ENCODE results near the gene ICAM1. TPM values are rescaled to one million over a fixed set of nuclear protein-coding genes. Genes with fewer than 3 reads are reported as not detected.

Gene ICAM1
- total RNA-seq, 1 experiment from 2014 or later = 5.1 TPM

DNA sequence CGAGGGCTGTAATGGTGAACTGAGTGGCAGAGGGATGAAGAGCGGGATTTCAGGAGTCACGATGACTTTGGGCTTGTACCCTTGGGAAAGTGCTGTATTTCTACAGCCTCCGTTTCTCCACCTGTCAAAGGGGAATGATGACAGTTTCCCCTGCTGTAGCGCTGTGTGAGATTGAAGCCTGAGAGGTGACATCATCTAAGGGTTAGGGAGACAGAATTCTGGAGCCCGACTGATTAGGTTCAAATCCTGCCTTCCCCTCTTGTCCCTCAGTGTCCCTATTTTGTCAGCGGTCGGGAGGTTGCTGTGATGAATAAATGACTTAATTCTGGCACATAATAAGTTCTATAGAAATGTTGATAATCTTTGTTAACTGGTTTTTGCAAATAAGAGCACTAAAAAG is 18.2 kb upstream of the ICAM1 start:
- H4K20me1 ChIP-seq (ENCODE audit: insufficient read depth, low read depth, low read length) = peaks cover 9% of the 10 kb centered on the region; the same call in 1 of the 2 replicates
- no peak overlapping the region for H2AFZ ChIP-seq (ENCODE audit: low read length)
- peak overlapping the region; percentile 93 for H3K9ac ChIP-seq (ENCODE audit: low read length)

DNA sequence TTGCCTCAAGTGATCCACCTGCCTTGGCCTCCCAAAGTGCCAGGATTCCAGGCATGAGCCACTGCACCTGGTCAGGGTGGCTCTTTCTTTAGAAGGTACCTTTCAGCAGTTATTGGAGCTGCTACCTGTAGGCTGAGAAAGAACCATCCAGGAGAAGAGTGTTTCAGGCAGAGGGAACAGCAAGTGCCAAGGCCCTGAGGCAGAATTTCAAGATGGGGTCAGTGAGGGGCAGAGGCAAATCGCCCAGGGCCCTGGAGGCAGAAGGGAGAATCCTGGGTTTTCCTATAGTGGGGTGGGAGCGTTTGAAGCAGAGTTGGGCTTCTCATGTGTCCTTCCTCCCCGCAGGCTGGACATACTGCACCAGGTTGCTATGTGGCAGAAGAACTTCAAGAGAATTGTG is 16.7 kb upstream of the ICAM1 start:
- no peak overlapping the region for H3K27ac ChIP-seq (ENCODE audit: low read length)
- H3K36me3 ChIP-seq (ENCODE audit: insufficient read depth, low read length) = peaks cover 33% of the 10 kb centered on the region
- no peaks in the 10 kb centered on the region for H3K27me3 ChIP-seq (ENCODE audit: low read length)
- H2AFZ ChIP-seq (ENCODE audit: low read length) = no peak overlapping the region
- H3K4me3 ChIP-seq (ENCODE audit: low read length) = no peak overlapping the region
- H4K20me1 ChIP-seq (ENCODE audit: insufficient read depth, low read depth, low read length) = peaks cover 9% of the 10 kb centered on the region; the same call in 1 of the 2 replicates
- H3K9me3 ChIP-seq (ENCODE audit: low read length) = no peaks in the 10 kb centered on the region
- peaks cover 21% of the 10 kb centered on the region for H3K79me2 ChIP-seq (ENCODE audit: low read length)
- H3K9ac ChIP-seq (ENCODE audit: low read length) = no peak overlapping the region
- H3K4me1 ChIP-seq (ENCODE audit: low read length) = peaks cover 10% of the 10 kb centered on the region
- no peak for DNase-seq
- H3K4me2 ChIP-seq (ENCODE audit: low read depth, low read length, poor library complexity, severe bottlenecking) = no peak overlapping the region
- H3K9me2 ChIP-seq (replicated peaks; ENCODE audit: insufficient read depth, low read length) = no peaks in the 10 kb centered on the region

More for the DNA sequence above, 18.2 kb upstream of the ICAM1 start:
- peaks cover 20% of the 10 kb centered on the region; the same call in 1 of the 2 replicates for H3K36me3 ChIP-seq (ENCODE audit: insufficient read depth, low read length)
- H3K4me2 ChIP-seq (ENCODE audit: low read depth, low read length, poor library complexity, severe bottlenecking) = peak overlapping the region; percentile 96
- no peaks in the 10 kb centered on the region for H3K27me3 ChIP-seq (ENCODE audit: low read length)
- H3K4me1 ChIP-seq (ENCODE audit: low read length) = peaks cover 22% of the 10 kb centered on the region
- H3K9me3 ChIP-seq (ENCODE audit: low read length) = no peaks in the 10 kb centered on the region
- peak overlapping the region; percentile 92 for H3K4me3 ChIP-seq (ENCODE audit: low read length)
- H3K27ac ChIP-seq (ENCODE audit: low read length) = peak overlapping the region; percentile 23; the same call in 1 of the 2 replicates
- H3K9me2 ChIP-seq (replicated peaks; ENCODE audit: insufficient read depth, low read length) = no peaks in the 10 kb centered on the region
- no peak for DNase-seq
- peaks cover 21% of the 10 kb centered on the region for H3K79me2 ChIP-seq (ENCODE audit: low read length)

- Histone ChIP-seq H3K4me2 (ENCODE audit: low read depth, low read length, poor library complexity, severe bottlenecking) (no peak overlapping the region), H3K36me3 (ENCODE audit: insufficient read depth, low read length) (peaks cover 33% of the 10 kb centered on the region), H3K4me1 (ENCODE audit: low read length) (peaks cover 10% of the 10 kb centered on the region), H3K27me3 (ENCODE audit: low read length) (no peaks in the 10 kb centered on the region), H3K9me3 (ENCODE audit: low read length) (no peaks in the 10 kb centered on the region), H4K20me1 (ENCODE audit: insufficient read depth, low read depth, low read length) (peaks cover 9% of the 10 kb centered on the region; the same call in 1 of the 2 replicates), H3K79me2 (ENCODE audit: low read length) (peaks cover 21% of the 10 kb centered on the region), H3K9ac (ENCODE audit: low read length) (no peak overlapping the region), H2AFZ (ENCODE audit: low read length) (no peak overlapping the region), H3K27ac (ENCODE audit: low read length) (no peak overlapping the region), H3K4me3 (ENCODE audit: low read length) (no peak overlapping the region), H3K9me2 (replicated peaks; ENCODE audit: insufficient read depth, low read length) (no peaks in the 10 kb centered on the region)
- no peak for DNase-seq
These were observed 15.6 kb upstream of the ICAM1 start for GRCh38 chr19:10255358-10255757.

GRCh38 chr19:10256551-10256950 is 14.4 kb upstream of the ICAM1 start:
- Histone ChIP-seq H2AFZ (ENCODE audit: low read length) (no peak overlapping the region), H3K9me3 (ENCODE audit: low read length) (no peaks in the 10 kb centered on the region), H3K27me3 (ENCODE audit: low read length) (no peaks in the 10 kb centered on the region), H4K20me1 (ENCODE audit: insufficient read depth, low read depth, low read length) (peaks cover 9% of the 10 kb centered on the region; the same call in 1 of the 2 replicates), H3K4me1 (ENCODE audit: low read length) (peaks cover 10% of the 10 kb centered on the region), H3K4me2 (ENCODE audit: low read depth, low read length, poor library complexity, severe bottlenecking) (no peak overlapping the region), H3K4me3 (ENCODE audit: low read length) (no peak overlapping the region), H3K27ac (ENCODE audit: low read length) (no peak overlapping the region), H3K9ac (ENCODE audit: low read length) (no peak overlapping the region), H3K36me3 (ENCODE audit: insufficient read depth, low read length) (peaks cover 33% of the 10 kb centered on the region), H3K9me2 (replicated peaks; ENCODE audit: insufficient read depth, low read length) (no peaks in the 10 kb centered on the region), H3K79me2 (ENCODE audit: low read length) (peaks cover 21% of the 10 kb centered on the region)
- DNase-seq = no peak

- DNase-seq = peak; percentile 40
- H4K20me1 ChIP-seq (ENCODE audit: insufficient read depth, low read depth, low read length) = peaks cover 9% of the 10 kb centered on the region; the same call in 1 of the 2 replicates
- no peak overlapping the region for H3K4me3 ChIP-seq (ENCODE audit: low read length)
- no peak overlapping the region for H3K9ac ChIP-seq (ENCODE audit: low read length)
- H3K79me2 ChIP-seq (ENCODE audit: low read length) = peaks cover 20% of the 10 kb centered on the region
- H3K9me3 ChIP-seq (ENCODE audit: low read length) = no peaks in the 10 kb centered on the region
- H3K9me2 ChIP-seq (replicated peaks; ENCODE audit: insufficient read depth, low read length) = no peaks in the 10 kb centered on the region
- H3K27ac ChIP-seq (ENCODE audit: low read length) = no peak overlapping the region
- H3K4me2 ChIP-seq (ENCODE audit: low read depth, low read length, poor library complexity, severe bottlenecking) = no peak overlapping the region
- H3K36me3 ChIP-seq (ENCODE audit: insufficient read depth, low read length) = peaks cover 33% of the 10 kb centered on the region
- no peak overlapping the region for H2AFZ ChIP-seq (ENCODE audit: low read length)
- no peaks in the 10 kb centered on the region for H3K27me3 ChIP-seq (ENCODE audit: low read length)
- H3K4me1 ChIP-seq (ENCODE audit: low read length) = peaks cover 10% of the 10 kb centered on the region
These were observed 13.8 kb upstream of the ICAM1 start for GRCh38 chr19:10256970-10257615.

DNA sequence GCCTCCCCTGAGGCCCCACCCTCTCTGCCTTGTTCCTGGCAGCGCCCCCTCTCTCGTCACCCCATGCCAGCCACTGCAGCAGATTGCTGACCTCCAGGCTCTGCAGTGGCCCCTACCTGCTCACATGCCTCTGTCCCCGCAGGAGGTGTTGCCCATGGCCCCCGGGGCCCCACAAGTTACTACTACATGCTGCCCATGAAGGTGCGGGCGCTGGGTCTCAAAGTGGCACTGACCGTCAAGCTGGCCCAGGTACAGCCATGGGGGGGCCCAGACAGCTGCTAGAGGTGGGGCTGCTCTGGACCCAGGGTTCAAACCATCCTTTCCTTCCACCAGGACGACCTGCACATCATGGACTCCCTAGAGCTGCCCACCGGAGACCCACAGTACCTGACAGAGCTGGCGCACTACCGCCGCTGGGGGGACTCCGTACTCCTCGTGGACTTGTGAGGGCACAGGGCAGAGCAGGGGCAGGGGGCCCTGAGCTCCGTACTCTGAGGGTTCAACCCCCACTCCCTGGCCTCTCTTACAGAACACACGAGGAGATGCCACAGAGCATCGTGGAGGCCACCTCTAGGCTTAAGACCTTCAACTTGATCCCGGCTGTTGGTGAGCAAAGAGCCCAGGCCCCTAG is 12.7 kb upstream of the ICAM1 start:
- H3K9me3 ChIP-seq (ENCODE audit: low read length) = no peaks in the 10 kb centered on the region
- peak; percentile 27 for DNase-seq

DNA sequence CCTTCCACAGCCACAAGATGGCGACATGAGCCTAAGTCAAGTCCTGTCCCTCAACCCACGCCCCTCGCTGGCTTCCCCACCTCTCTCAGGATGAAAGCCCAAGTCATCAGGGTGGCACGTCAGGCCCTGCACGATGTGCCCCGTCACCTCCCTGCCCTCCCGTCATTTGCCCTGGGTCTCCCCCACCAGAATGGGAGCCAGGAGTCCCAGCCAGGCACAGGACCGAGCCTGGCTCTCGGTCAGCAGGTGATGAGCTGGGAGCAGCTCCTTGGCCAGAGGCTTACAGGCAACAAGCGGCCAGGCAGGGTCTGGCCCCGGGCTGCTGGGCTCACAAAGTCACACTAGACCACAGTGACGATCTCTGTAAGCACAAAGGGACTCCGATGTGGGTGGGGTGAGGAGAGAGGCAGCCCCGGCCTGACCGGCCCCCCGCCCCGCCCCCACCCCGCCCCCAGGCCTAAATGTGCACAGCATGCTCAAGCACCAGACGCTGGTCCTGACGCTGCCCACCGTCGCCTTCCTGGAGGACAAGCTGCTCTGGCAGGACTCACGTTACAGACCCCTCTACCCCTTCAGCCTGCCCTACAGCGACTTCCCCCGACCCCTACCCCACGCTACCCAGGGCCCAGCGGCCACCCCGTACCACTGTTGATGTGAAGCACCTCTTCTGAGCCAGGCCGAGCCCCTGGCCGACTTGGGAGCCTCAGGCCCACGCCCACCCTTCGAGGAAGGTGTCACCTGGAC is 11.6 kb upstream of the ICAM1 start:
- Histone ChIP-seq H3K9ac (ENCODE audit: low read length) (no peak overlapping the region), H3K4me1 (ENCODE audit: low read length) (no peaks in the 10 kb centered on the region), H3K27me3 (ENCODE audit: low read length) (no peaks in the 10 kb centered on the region), H3K79me2 (ENCODE audit: low read length) (no peaks in the 10 kb centered on the region; the same call in 1 of the 2 replicates), H3K4me3 (ENCODE audit: low read length) (no peak overlapping the region), H4K20me1 (ENCODE audit: insufficient read depth, low read depth, low read length) (no peaks in the 10 kb centered on the region), H2AFZ (ENCODE audit: low read length) (no peak overlapping the region), H3K36me3 (ENCODE audit: insufficient read depth, low read length) (peaks cover 26% of the 10 kb centered on the region), H3K9me2 (replicated peaks; ENCODE audit: insufficient read depth, low read length) (no peaks in the 10 kb centered on the region), H3K9me3 (ENCODE audit: low read length) (no peaks in the 10 kb centered on the region), H3K4me2 (ENCODE audit: low read depth, low read length, poor library complexity, severe bottlenecking) (no peak overlapping the region), H3K27ac (ENCODE audit: low read length) (no peak overlapping the region)
- peak; percentile 97 for DNase-seq

More for the DNA sequence above, 12.7 kb upstream of the ICAM1 start:
- Histone ChIP-seq H3K4me2 (ENCODE audit: low read depth, low read length, poor library complexity, severe bottlenecking) (no peak overlapping the region), H3K79me2 (ENCODE audit: low read length) (peaks cover 10% of the 10 kb centered on the region), H4K20me1 (ENCODE audit: insufficient read depth, low read depth, low read length) (peaks cover 6% of the 10 kb centered on the region; the same call in 1 of the 2 replicates), H3K36me3 (ENCODE audit: insufficient read depth, low read length) (peaks cover 33% of the 10 kb centered on the region), H3K27ac (ENCODE audit: low read length) (no peak overlapping the region), H3K9ac (ENCODE audit: low read length) (no peak overlapping the region), H3K4me1 (ENCODE audit: low read length) (peaks cover 6% of the 10 kb centered on the region; the same call in 1 of the 2 replicates), H3K9me2 (replicated peaks; ENCODE audit: insufficient read depth, low read length) (no peaks in the 10 kb centered on the region), H3K27me3 (ENCODE audit: low read length) (no peaks in the 10 kb centered on the region), H3K4me3 (ENCODE audit: low read length) (no peak overlapping the region), H2AFZ (ENCODE audit: low read length) (no peak overlapping the region)

- Histone ChIP-seq H3K79me2 (ENCODE audit: low read length) (no peaks in the 10 kb centered on the region), H3K4me2 (ENCODE audit: low read depth, low read length, poor library complexity, severe bottlenecking) (no peak overlapping the region), H3K9me2 (replicated peaks; ENCODE audit: insufficient read depth, low read length) (no peaks in the 10 kb centered on the region), H3K9me3 (ENCODE audit: low read length) (no peaks in the 10 kb centered on the region), H3K27ac (ENCODE audit: low read length) (no peak overlapping the region), H3K4me1 (ENCODE audit: low read length) (no peaks in the 10 kb centered on the region), H3K4me3 (ENCODE audit: low read length) (no peak overlapping the region), H4K20me1 (ENCODE audit: insufficient read depth, low read depth, low read length) (no peaks in the 10 kb centered on the region), H3K36me3 (ENCODE audit: insufficient read depth, low read length) (peaks cover 19% of the 10 kb centered on the region), H3K27me3 (ENCODE audit: low read length) (no peaks in the 10 kb centered on the region), H2AFZ (ENCODE audit: low read length) (no peak overlapping the region), H3K9ac (ENCODE audit: low read length) (no peak overlapping the region)
- peak; percentile 55 for DNase-seq
These were observed 10.8 kb upstream of the ICAM1 start for GRCh38 chr19:10260141-10260584.
